ENCODE results near the gene RSPO3. TPM values are rescaled to one million over a fixed set of nuclear protein-coding genes. Genes with fewer than 3 reads are reported as not detected.

RSPO3 gene
- total RNA-seq, 3 donors from 2014 or later, result 1.5 to 12.0 (median 9.1) TPM

GRCh38 chr6:127102299-127102698 is 16.2 kb upstream of the RSPO3 start:
- ATAC-seq, result no peak
- DNase-seq, result no peak
- intact Hi-C loops (cut with DNase I, micrococcal nuclease), result no loop called here
- Histone ChIP-seq H3K36me3 (ENCODE audit: low read depth) (no peaks in the 10 kb centered on the region), H3K4me3 (no peak overlapping the region), H3K4me1 (ENCODE audit: low read depth) (no peaks in the 10 kb centered on the region), H3K9me3 (no peaks in the 10 kb centered on the region)
- no peak for TF ChIP-seq CTCF (IDR thresholded peaks at IDR 0.05)

- intact Hi-C loops (cut with DNase I, micrococcal nuclease), result no loop called here
- ATAC-seq (no peak), DNase-seq (no peak)
- Histone ChIP-seq H3K36me3 (ENCODE audit: low read depth) (no peaks in the 10 kb centered on the region), H3K4me3 (no peak overlapping the region), H3K9me3 (no peaks in the 10 kb centered on the region), H3K4me1 (ENCODE audit: low read depth) (no peaks in the 10 kb centered on the region)
- TF ChIP-seq CTCF (IDR thresholded peaks at IDR 0.05), result no peak
Observed at GRCh38 chr6:127102859-127103258, 15.6 kb upstream of the RSPO3 start.

- no peak for ATAC-seq
- no peaks in the 10 kb centered on the region for H3K4me1 ChIP-seq (ENCODE audit: low read depth)
- intact Hi-C loops (cut with DNase I, micrococcal nuclease), result no loop called here
- no peak for TF ChIP-seq CTCF (IDR thresholded peaks at IDR 0.05)
- no peaks in the 10 kb centered on the region for H3K36me3 ChIP-seq (ENCODE audit: low read depth)
- H3K4me3 ChIP-seq, result no peak overlapping the region
- no peaks in the 10 kb centered on the region for H3K9me3 ChIP-seq
- no peak for DNase-seq
Observed at GRCh38 chr6:127103482-127103881, 15.0 kb upstream of the RSPO3 start.

GRCh38 chr6:127107916-127108315 is 10.6 kb upstream of the RSPO3 start:
- Histone ChIP-seq H3K36me3 (ENCODE audit: low read depth) (no peaks in the 10 kb centered on the region), H3K4me3 (no peak overlapping the region), H3K4me1 (ENCODE audit: low read depth) (no peaks in the 10 kb centered on the region), H3K9me3 (no peaks in the 10 kb centered on the region)
- TF ChIP-seq CTCF (IDR thresholded peaks at IDR 0.05), result no peak
- intact Hi-C loops (cut with DNase I, micrococcal nuclease), result no loop called here
- ATAC-seq, result no peak
- no peak for DNase-seq

GRCh38 chr6:127110712-127111111 is 7.8 kb upstream of the RSPO3 start:
- DNase-seq, result no peak
- Histone ChIP-seq H3K4me3 (no peak overlapping the region), H3K9me3 (no peaks in the 10 kb centered on the region), H3K4me1 (ENCODE audit: low read depth) (no peaks in the 10 kb centered on the region), H3K36me3 (ENCODE audit: low read depth) (no peaks in the 10 kb centered on the region)
- ATAC-seq, result no peak
- intact Hi-C loops (cut with DNase I, micrococcal nuclease), result no loop called here
- no peak for TF ChIP-seq CTCF (IDR thresholded peaks at IDR 0.05)

- intact Hi-C loops (cut with DNase I, micrococcal nuclease), result no loop called here
- H3K4me1 ChIP-seq (ENCODE audit: low read depth), result no peaks in the 10 kb centered on the region
- no peak for DNase-seq
- no peak for TF ChIP-seq CTCF (IDR thresholded peaks at IDR 0.05)
- ATAC-seq, result no peak
- no peaks in the 10 kb centered on the region for H3K36me3 ChIP-seq (ENCODE audit: low read depth)
- H3K9me3 ChIP-seq, result no peaks in the 10 kb centered on the region
- H3K4me3 ChIP-seq, result no peak overlapping the region
Observed at GRCh38 chr6:127111526-127111925, 6.9 kb upstream of the RSPO3 start.

Measured in mucosa of descending colon (tissue), 3 donors.